Fibroblast of skin of left quadriceps (primary cell): ENCODE measurements around the gene TEX29.

Experiments
- DNase-seq, 2 experiments: peaks; one replicate each; pipeline ENCODE4 v3.0.0-alpha.2; 2013; ENCODE audit warnings: low read depth in 2 of 2

TEX29 gene

DNA sequence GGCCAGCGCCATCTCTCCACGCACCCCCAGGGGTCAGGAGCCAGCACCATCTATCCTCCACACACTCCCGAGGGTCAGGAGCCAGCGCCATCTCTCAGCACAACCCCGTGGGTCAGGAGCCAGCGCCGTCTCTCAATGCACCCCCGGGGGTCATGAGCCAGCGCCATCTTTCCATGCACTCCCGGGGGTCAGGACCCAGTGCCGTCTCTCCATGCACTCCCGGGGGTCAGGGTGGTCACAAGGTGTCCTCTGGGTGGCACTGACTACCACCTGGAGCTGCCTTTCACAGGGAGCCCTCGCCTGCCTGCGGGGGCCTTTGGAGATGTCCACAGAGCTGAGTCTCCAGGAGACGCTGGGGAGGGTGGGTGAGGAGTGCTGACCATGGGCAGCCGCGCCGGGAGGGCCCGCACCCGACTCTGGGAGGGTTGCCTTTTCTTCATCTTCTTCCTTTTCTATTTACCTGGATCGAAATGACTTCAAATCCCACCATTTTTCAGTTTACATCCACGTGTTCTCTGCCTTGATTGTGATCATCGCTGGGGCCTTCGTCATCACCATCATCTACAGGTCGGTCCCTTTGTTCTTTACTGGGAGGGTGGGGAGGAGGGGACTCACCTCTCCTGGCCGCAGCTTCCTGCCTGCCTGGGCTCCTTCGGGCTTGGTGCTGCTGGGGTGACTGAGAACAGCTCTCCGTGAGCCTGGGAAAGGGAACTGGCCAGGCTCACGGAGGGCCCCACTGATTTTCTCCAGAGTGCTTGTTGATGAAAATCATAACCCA, 19.1 kb downstream of the TEX29 start:
- no peak for DNase-seq

DNA sequence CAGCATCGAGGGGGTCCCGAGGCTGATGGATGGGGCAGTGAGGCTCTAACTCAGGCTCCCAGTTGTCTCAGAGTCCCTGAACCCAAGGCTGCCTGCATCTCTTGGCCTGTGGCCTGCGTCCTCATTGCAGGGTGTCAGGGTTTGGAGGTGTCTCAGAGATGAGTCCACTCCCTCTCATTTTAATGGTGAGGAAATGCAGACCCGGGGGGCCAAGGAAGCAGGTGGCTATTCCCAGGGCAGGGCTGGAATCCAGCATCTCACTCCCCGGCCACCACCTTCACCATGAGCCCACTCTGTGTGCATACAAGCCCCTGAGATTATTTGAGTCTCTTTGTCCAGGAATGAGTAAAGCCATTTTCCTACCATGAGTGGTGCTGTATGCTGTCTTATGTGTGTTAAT, 21.4 kb downstream of the TEX29 start:
- no peak for DNase-seq

DNA sequence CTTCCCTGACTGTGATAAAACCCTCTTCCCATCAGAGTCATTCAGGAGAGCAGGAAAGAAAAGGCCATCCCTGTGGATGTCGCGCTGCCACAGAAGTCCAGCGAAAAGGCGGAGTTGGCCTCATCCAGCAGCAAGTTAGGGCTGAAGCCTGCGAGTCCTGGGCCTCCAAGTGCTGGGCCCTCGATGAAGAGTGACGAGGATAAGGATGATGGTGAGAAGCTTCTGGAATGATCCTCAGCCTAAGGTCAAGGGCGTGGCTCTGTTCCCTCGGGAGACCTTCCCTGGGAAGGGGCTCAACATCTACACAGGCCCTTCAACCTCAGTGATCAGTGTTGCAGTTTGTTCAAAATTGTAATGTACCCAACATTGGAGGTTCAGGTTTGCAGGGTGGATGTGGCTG, 22.3 kb downstream of the TEX29 start:
- DNase-seq = no peak

DNA sequence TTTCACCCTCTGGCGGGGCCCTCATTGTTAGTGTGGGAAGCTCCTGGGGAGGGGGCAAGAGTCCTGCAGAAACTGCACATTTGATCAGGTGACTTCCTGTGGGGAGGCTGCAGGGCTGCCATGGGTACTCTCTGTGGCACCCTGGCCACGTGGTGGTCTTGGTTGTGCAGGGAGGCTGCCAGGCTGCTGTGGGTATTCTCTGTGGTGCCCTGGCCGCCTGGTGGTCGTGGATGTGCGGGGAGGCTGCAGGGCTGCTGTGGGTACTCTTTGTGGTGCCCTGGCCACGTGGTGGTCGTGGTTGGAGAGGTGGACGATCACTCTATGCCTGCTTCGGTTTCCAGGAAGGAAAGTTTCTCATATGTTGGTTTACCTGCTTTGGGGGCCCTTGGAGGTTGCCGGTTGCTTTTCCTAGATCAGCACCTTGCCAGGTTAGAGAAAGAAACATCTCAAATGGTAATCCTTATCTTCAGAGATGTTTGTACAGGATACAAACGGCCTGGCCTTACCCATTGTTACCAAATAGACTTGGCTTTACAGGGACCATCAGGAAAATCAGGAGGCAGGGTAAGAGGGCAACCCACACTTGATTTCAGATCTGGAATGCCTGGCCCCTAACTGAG, 22.9 kb downstream of the TEX29 start:
- DNase-seq = no peak

DNA sequence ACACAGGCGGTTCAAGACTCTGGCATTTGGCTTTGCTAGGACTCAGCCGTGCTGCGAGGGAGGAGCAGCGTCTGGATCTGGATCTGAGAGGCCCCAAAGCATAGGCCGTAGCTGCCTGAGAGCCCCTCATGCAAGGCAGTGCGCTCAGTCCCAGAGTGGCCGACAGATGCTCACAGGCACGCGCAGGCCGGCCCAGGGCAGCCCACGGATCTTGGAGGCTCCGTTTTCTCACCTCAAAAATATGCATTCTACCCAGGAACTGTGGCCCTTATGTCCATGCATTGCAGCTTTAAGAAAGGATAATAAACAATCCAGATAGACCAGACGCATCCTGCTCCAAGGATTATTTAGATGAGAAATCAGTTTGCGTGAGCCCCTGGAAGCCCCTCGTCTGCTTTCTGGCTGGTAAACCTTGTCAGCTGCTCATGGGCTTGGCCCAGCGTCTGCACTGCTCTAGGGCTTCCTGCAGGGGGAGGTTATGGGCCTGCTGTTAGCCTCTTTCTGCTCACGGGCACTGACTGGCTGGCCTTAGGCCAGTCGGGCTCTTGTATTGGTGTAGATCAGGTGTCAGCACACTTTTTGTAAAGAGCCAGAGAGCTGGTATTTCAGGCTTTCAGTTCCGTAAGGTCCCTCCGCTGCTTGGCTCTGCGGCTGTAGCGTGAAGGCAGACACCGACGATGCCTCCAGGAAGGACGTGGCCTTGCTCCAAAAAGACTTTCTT, 24.2 kb downstream of the TEX29 start:
- DNase-seq = peak; percentile 66

DNA sequence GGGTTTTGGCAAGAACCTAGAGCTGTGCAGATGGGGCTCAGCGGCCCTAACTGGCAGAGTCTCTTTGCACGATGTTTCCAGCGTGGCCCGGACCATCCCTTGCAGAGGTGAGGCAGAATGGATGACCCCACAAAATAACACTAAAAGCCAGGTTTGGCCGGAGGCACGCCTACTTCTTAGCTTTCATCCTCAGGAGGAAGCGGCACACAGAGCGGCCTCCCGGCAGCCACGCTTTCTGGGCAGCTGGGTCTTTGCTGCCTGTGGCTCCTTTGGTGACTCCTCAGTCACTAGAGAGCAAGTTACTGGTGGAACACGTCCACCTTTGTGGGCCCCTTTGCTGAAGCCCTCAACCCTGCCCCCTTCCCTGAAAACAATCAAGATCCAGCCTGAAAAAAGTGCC, 25.2 kb downstream of the TEX29 start:
- DNase-seq = no peak

DNA sequence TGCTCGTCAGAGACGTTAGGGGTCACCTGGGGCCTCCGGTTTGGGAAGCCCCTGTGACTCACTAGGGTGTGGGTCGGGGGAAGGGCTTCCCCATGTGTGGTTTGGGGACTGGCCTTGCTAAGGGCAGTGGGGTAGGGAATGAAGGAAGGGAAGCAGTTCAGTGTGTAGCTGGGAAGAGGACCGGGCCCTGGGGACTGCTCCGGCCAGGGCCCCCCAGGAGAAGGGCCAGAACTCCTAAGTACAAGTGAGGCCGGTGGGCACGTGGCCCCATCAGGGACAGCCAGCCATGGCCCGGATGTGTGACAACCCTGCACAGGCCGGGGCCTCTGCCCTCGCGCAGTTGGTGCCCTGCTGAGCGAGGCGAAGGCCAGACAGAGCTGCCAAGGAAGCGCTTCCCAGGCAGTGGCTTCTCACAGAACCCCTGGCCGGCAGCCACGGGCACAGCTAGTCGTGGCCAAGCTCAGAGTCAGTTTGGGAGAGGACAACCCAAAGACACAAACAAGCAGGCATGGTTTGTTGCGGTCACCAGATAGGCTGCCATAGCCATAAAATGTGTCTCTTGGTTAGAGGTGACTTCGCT, 25.7 kb downstream of the TEX29 start:
- no peak for DNase-seq

DNA sequence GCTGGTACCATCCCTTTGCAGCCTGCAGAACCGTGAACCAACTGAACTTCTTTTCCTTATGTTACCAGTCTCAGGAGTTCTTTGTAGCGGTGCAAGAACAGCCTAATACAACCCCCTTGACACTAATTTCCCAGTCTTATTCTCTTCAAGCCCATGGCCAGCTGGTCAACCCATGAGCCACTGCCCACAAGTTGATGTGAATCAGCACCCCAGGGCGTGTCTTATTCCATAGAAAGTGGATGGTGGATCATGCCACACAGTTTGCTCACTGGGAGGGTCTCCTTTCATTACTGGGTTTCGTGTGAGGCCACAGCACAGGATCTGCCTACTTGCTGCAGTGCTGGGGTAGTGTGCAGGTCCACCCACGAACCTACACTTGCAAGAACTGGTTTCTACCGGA, 27.0 kb downstream of the TEX29 start:
- no peak for DNase-seq

DNA sequence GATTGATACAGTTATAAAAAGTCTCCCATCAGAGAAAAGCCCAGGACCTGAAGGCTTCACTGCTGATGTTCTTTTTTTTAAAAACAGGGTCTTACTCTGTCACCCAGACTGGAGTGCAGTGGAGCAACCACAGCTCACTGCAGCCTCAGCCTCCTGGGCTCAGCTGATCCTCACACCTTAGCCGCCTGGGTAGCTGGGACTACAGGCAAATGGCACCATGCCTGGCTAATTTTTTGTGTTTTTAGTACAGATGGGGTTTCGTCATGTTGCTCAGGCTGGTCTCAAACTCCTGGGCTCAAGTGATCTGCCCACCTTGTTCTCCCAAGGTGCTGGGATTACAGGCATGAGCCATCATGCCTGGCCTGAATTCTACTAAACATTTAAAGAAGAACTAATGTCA, 33.1 kb downstream of the TEX29 start:
- DNase-seq = no peak

DNA sequence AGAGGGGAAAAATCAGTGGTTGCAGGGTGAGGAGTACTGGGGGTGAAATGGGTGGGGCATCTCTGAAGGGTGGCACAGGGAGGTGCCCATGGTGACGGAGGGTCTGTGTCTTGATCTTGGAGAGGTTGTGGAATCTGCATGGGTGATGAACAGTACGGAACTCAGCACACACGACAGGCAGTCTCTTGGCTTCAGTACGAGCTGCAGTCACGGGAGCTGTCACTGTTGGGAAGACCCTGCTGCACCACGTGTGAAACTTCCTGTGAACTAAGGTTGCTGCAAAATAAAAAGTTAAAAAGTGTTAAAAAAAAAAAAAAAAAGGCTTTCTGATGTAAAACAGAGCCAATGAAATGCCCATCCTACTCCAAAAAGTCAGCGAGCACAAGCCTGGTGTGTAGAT, 34.3 kb downstream of the TEX29 start:
- DNase-seq = no peak

DNA sequence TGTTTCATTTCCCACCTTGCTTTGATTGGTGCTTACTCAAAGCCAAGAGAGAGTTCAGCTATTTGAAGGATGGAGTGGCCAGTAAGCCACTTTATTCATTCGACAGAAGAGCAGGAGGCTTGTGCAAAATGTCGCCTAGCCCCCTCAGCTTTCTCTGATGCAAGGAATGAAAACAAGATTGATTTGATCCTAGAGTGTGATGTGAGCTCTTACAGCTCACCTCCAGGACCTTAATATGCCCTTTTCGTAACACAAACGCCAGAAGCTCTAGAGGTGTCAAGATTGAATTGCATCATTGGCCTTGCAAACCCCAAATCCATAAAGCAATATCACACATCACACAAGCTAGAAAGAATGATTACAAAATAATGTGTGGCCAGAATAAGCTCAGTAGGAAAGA, 36.4 kb downstream of the TEX29 start:
- DNase-seq = no peak

DNA sequence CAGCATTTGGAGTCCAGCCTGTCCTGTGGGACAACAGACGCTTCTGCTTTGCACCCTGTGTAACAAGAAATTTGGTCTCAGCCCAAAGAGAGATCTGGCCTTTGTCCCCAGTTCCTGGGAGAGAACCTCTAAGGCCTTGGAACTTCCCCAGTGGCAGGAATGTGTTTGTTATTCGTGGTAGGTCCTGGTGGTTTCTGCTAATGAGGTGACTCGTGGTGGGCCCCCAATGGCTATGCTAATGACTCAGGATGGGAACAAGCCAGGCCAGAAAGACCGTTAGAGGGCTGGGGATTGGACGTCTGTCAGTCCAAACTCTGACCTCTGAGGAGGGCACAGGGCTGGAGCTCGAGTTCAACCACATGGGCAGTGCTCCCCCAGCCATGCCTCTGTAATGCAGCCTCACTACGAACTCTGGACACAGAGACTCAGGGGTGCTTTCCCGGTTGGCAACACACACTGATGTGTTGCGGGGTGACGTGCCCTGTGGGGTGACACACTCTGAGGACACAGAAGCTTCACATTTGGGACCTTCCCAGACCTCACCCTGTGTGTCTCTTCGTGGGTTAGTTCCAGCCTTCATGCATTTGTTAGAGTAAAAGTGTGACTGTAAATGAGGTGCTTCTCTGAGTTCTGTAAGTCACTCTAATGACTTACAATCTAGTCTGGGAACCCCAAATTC, 38.9 kb downstream of the TEX29 start:
- DNase-seq = no peak

DNA sequence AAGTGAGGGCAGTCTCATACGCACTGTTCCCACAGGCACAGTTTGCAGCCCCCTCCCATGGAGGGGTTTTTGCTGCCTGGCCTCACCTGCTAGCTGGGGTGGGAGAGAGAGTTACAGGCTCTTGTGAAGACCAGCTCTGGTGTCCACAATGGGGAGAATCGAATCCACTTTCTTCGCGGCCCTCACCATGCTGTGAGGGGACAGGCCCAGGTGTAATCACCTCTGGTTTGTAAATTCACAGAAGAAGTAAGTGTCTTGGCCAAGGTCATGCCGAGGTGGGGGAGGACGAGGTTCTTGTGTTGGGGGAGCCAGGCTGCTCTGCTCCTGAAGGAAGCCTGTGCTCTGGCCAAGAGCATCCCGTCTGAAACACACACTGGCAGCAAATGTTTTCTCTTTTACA, 39.5 kb downstream of the TEX29 start:
- no peak for DNase-seq

DNA sequence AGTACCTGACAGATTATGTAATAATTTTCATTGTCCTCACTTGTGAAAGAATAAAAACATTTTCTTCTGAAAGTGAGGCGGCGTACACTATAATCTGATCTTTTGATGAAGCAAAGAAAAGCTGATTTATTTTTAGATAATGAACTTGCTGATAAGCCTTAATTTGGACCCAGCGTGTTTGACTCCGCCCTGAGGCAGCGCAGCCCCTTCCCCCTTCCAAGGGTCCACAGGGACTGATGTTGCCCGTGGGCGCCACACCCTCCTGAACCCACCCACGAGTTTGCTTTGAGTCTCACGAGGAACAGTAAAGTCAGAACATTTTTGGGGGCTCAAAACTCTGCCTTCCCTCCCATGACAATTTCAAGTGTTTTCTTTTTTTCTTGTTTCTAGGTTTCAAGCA, 40.0 kb downstream of the TEX29 start:
- no peak for DNase-seq

DNA sequence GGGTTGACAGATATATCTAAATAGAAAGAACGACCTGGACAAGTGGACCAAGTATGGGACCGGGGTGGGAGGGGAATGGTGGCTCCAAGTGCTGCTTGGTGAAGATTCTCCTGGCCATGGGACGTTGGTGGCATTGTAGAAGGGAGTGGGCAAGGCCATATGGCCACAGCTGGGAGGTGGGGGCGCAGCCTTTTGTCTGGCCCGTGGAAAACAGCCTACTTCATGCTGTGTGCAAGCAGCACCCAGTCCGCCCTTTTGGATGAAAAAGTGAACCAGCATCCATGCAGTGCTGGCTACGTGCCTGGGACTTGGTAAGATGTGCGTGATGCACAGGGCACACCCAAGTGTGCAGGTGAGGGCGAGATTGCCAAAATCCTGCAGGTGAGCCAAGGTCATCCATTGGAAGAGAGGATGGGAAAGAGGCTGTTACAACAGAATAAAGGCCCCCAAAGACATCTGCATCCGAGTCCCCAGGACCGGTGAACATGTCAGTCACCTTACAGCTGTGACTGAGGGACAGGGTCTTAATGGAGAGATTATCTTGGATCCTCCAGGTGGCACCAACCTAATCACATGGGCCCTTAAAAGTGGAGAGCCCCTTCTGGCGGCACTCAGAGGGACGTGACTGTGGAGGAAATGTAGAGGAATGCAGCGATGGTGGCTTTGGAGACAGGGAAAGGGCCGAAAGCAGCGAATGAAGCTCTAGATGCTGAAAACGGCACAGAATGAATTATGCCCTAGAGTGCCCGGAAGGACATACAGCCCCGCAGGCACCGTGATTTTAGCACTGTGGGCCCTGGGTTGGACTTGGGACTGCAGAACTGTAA, 40.8 kb downstream of the TEX29 start:
- DNase-seq = no peak

DNA sequence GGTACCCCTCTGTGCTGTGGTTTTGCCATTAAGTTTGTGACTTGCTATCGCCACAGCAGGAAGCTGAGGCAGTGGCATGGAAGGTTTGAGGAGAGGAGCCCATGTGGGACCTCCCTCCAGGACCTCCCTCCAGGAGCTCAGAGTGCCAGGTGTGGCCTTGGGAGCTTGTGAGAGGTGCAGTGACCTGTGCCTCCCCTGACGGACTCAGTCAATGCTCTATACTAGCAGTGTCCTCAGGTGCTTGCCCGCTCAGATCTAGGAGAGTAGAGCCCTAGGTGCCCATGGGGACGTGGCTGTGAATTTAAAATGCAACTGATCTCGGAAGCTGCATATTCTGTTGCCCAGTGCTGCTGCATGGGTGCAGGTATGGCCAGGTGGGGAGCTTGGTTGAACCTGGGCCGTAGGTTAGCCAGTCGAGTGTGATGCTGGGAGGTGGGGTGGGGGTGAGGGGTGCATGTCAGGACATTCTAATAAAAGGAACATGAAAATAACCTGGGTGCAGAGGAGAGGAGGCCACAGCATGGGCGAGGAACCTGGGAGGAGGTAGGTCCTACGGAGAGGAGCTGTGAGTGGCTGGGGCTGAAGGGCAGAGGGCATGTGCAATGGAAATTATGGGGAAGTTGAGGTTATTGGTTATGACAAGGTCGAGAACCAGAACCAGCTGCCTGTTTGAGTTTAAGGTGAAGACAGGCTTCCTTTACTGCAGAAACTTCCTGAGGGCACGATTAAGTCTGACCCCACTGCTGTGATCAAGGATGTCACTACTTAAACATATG, 41.6 kb downstream of the TEX29 start:
- no peak for DNase-seq

DNA sequence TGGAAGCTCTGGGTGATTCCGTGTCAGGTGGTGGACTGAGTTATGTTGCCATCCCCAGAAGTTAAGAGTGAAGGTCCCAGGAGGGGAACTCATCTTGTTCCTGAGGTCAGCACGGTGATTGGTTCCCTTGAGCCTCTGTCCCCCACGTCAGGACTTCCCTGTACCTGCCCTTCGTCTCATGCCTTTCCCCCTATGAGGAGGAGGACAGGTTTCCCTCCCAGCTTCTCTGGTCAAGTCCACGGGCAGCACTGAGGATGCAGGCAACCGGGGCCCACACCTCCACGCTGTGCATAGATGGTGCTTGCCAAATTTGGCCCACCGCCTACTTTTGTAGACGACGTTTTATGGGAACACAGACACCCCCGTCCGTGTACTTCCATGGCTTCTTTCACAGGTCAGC, 42.7 kb downstream of the TEX29 start:
- DNase-seq = no peak

DNA sequence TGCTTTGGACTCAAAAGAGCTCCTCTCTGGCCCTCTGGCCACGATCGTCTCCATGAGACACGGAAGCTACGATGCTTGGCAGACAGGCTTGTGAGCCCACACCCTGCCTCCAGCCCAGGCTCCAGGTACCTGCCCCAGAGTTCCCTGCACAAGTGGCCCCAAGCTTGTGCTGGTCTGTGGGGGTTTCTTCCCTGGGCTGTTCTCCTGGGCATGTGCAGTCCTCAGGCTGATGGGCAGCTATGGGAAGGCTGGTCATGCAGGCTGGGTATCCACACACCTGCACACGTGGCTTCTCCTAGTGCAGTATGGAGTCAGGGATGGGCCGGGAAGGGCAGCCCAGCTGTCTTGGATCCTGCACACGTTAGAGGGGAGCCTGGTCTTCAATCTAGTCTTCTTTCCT, 43.1 kb downstream of the TEX29 start:
- DNase-seq = no peak

DNA sequence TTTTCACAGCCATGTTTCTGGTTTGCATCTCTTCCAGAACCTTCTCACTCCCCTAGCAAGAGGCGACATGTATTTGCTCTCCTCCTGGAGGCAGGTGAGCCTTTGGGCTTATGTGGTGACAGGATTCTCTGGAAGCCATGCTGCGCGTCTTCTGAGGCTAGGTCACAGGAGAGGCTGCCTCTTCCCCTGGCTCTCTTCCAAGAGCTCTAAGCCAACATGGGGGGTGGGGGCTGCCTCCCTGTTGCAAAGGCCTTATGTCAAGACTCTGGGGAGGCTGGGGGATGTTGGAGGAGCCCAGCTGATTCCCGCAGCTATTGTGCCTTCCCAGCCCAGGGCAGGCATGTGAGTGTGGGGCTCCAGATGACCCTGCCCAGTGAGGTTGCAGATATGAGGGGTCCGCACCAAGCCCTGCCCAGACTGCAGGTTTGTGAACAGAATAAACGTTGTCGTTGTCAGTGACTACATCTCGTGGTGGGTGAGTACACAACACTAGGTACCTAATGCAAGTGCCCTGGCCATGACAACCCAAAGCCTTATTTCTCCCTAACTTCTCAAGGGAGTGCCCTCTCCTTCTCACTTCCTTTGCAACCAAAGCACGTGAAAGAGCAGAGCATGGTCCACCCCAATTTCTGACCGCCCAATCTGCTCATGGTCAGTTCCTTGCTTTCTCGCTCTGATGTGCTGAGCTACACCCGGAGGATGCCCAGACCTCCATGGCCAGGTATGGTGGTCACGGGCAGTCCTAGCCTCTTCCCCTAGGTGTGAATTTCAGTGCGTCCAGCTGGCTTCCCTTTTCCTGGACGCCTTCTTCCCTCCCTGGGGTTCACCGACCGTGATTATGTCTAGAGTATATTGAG, 44.9 kb downstream of the TEX29 start:
- no peak for DNase-seq

DNA sequence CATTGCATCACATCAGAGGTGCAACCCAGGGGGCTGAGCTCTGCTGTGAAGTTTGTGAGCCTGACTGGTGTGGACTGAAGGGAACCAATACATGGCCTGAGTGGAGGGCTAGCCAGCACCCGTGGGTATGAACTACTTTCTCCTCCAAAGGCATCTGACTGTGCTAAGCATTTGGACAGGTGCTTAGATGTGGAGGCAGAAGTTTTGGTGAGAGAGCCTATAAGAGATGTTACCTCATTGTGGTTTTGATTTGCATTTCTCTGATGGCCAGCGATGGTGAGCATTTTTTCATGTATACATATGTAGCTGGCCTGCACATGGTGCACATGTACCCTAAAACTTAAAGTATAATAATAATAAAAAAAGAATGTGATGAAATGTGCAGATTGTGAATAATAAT, 46.9 kb downstream of the TEX29 start:
- no peak for DNase-seq
